Measurements from ENCODE around the gene TARP.

TARP gene

GRCh38 chr7:38318803-38319416 is 45.5 kb upstream of the TARP start:
- H3K4me3 ChIP-seq (ENCODE audit: low read depth, low read length), result no peak overlapping the region
- peak; percentile 50 for DNase-seq (ENCODE audit: low read depth)
- TF ChIP-seq, protein P1, sequence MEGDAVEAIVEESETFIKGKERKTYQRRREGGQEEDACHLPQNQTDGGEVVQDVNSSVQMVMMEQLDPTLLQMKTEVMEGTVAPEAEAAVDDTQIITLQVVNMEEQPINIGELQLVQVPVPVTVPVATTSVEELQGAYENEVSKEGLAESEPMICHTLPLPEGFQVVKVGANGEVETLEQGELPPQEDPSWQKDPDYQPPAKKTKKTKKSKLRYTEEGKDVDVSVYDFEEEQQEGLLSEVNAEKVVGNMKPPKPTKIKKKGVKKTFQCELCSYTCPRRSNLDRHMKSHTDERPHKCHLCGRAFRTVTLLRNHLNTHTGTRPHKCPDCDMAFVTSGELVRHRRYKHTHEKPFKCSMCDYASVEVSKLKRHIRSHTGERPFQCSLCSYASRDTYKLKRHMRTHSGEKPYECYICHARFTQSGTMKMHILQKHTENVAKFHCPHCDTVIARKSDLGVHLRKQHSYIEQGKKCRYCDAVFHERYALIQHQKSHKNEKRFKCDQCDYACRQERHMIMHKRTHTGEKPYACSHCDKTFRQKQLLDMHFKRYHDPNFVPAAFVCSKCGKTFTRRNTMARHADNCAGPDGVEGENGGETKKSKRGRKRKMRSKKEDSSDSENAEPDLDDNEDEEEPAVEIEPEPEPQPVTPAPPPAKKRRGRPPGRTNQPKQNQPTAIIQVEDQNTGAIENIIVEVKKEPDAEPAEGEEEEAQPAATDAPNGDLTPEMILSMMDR (conservative IDR thresholded peaks at IDR 0.05; ENCODE audit: low read depth, low read length), result peak; percentile 92

DNA sequence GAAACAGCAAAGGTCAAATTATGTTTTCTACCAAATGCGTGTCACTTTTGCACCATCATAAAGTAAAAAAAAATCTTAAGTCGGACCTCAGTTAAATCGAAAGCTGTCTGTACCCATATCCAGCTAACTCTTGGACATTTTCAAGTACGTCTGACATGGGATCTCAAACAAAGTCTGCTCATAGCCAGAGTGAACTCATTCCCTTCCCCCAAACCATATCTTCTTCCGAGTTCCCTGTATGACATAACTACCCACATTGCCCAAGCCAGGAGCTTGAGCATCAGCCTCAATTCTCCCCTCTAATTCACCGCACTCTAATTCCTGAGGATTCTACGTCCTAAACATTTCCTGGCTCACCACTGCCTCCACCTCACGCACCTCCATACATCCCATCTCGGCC is 44.8 kb upstream of the TARP start:
- no peak overlapping the region for H3K4me3 ChIP-seq (ENCODE audit: low read depth, low read length)
- TF ChIP-seq, protein P1 (conservative IDR thresholded peaks at IDR 0.05; ENCODE audit: low read depth, low read length), result no peak
- DNase-seq (ENCODE audit: low read depth), result no peak

- TF ChIP-seq, protein P1 (conservative IDR thresholded peaks at IDR 0.05; ENCODE audit: low read depth, low read length), result no peak
Measured at GRCh38 chr7:38317515-38317914, 44.1 kb upstream of the TARP start.

GRCh38 chr7:38316733-38317360 is 43.4 kb upstream of the TARP start:
- no peak overlapping the region for H3K4me3 ChIP-seq (ENCODE audit: low read depth, low read length)
- DNase-seq (ENCODE audit: low read depth), result no peak
- TF ChIP-seq, protein P1 (conservative IDR thresholded peaks at IDR 0.05; ENCODE audit: low read depth, low read length), result no peak

More at GRCh38 chr7:38317515-38317914, 44.1 kb upstream of the TARP start:
- DNase-seq (ENCODE audit: low read depth), result no peak
- no peak overlapping the region for H3K4me3 ChIP-seq (ENCODE audit: low read depth, low read length)

GRCh38 chr7:38315410-38315809 is 42.0 kb upstream of the TARP start:
- no peak overlapping the region for H3K4me3 ChIP-seq (ENCODE audit: low read depth, low read length)
- TF ChIP-seq, protein P1 (conservative IDR thresholded peaks at IDR 0.05; ENCODE audit: low read depth, low read length), result no peak
- DNase-seq (ENCODE audit: low read depth), result no peak

GRCh38 chr7:38312821-38313220 is 39.4 kb upstream of the TARP start:
- H3K4me3 ChIP-seq (ENCODE audit: low read depth, low read length), result no peak overlapping the region
- no peak for DNase-seq (ENCODE audit: low read depth)

More at GRCh38 chr7:38312821-38313220, 39.4 kb upstream of the TARP start:
- TF ChIP-seq, protein P1 (conservative IDR thresholded peaks at IDR 0.05; ENCODE audit: low read depth, low read length), result no peak
